RWPE1 (cell line): ENCODE measurements around the gene GRID1.

Experiments used
- CTCF ChIA-PET: fragments of 350-600 bp; sonication (Branson Sonifier 250); formaldehyde crosslinking; extraction: SDS; loops from one replicate; lab custom pipeline; 2021; lab: Yijun Ruan, JAX
- POLR2A ChIA-PET: fragments of 400-600 bp; formaldehyde crosslinking; extraction: SDS; loops from one replicate; lab custom pipeline; 2020; ENCODE audit warnings: antibody characterized with exemption; ENCODE audit not compliant: low non-redundant PET; lab: Yijun Ruan, JAX
- DNase-seq: peaks from one replicate; pipeline ENCODE4 v3.0.0; 2012; ENCODE audit warnings: low spot score
- H3K27ac ChIP-seq: fragments of 450-650 bp; 2 replicates; pipeline ENCODE4 v1.5.1; 2017
- TF ChIP-seq, protein P1 (sequence below): fragments of 450-650 bp; conservative IDR thresholded peaks from 2 replicates; pipeline ENCODE4 v1.5.1; 2017; ENCODE audit warnings: low read depth, mild to moderate bottlenecking

Gene GRID1

GRCh38 chr10:86300399-86300925, 66.1 kb downstream of the GRID1 start:
- TF ChIP-seq, protein P1, sequence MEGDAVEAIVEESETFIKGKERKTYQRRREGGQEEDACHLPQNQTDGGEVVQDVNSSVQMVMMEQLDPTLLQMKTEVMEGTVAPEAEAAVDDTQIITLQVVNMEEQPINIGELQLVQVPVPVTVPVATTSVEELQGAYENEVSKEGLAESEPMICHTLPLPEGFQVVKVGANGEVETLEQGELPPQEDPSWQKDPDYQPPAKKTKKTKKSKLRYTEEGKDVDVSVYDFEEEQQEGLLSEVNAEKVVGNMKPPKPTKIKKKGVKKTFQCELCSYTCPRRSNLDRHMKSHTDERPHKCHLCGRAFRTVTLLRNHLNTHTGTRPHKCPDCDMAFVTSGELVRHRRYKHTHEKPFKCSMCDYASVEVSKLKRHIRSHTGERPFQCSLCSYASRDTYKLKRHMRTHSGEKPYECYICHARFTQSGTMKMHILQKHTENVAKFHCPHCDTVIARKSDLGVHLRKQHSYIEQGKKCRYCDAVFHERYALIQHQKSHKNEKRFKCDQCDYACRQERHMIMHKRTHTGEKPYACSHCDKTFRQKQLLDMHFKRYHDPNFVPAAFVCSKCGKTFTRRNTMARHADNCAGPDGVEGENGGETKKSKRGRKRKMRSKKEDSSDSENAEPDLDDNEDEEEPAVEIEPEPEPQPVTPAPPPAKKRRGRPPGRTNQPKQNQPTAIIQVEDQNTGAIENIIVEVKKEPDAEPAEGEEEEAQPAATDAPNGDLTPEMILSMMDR, result no peak
- POLR2A ChIA-PET, result no interaction called here
- CTCF ChIA-PET, result interaction anchor here (0.6 kb wide), 1 partner anchor 399 kb away, joined by 3 read pairs; no protein-coding TSS in a partner anchor

DNA sequence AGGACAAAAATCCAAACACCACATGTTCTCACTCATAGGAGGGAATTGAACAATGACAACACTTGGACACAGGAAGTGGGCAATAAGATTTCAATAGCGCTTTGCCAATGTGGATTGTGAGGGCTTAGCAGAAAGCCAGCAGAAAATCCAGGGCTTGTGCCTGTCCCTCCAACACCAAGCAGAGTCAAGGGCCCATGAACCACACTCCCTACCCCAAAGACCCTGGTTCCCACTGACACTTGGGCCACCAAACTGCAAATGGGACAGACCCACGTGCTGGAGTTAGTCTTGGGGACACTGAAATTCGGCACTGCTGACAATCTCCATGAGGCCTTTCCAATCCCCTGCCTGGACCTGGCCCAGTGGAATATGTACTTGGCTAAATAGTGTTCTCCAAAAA, 67.0 kb downstream of the GRID1 start:
- TF ChIP-seq, protein P1, result no peak
- DNase-seq, result no peak

More at GRCh38 chr10:86300399-86300925, 66.1 kb downstream of the GRID1 start:
- no peak overlapping the region for H3K27ac ChIP-seq
- DNase-seq, result no peak

DNA sequence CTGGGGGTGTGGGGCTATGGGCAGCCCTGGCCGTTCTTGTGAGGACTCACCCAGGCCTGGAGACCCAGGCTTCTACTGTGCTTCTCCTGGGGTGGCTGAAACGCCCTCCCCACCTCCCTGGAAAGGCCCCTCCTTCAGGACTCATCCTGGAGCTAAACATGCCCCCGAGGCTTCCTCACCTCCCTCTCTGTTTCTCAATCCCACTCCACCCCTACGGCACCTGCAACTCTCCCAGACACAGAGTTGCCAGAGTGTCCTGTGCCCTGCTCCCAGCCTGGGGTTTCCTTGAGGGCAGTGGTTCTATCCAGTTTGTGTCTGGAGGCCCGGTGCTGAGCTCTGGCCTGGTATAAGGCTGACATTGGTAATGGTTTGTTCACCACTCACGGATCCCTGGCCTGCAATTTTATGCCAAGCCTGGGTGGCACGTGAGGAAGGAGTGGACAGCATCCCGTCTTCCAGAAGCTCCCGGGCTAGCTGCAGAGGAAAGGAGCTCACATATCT, 68.0 kb downstream of the GRID1 start:
- ChIA-PET CTCF (interaction anchor here (0.5 to 0.6 kb wide), 4 partner anchors 22 to 674 kb away, joined by 3 to 5 read pairs (median 4); no protein-coding TSS in a partner anchor), POLR2A (interaction anchor here (0.6 kb wide), 1 partner anchor 131 kb away, joined by 5 read pairs; no protein-coding TSS in a partner anchor)
- DNase-seq, result no peak
- TF ChIP-seq, protein P1, result no peak
- H3K27ac ChIP-seq, result no peak overlapping the region

More for the DNA sequence above, 67.0 kb downstream of the GRID1 start:
- ChIA-PET POLR2A (no interaction called here), CTCF (no interaction called here)
- H3K27ac ChIP-seq, result no peak overlapping the region

DNA sequence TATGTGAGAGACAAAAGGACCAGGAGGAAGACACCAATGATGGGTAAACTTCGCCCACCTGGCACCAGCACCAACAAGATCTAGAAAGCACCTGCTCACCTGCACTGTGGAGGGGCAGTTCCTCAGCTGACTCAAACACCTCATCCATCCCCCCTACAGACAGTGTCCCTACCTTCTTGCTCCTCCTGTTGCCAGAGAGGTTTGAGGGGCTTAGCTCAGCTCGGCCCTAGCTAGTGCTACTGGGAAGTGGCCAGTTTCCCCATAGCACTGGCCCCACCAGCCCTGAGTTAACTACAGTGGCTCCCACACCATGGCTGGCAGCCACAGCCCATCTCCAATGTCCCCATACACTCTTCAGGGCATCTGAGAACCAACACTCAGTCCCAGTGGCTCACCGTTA, 70.8 kb downstream of the GRID1 start:
- H3K27ac ChIP-seq, result no peak overlapping the region
- ChIA-PET POLR2A (no interaction called here), CTCF (no interaction called here)
- TF ChIP-seq, protein P1, result no peak
- no peak for DNase-seq

GRCh38 chr10:86295351-86295750, 71.2 kb downstream of the GRID1 start:
- TF ChIP-seq, protein P1, result no peak
- no peak for DNase-seq
- CTCF ChIA-PET, result interaction anchor here (0.6 kb wide), 1 partner anchor 147 kb away, joined by 3 read pairs; no protein-coding TSS in a partner anchor
- POLR2A ChIA-PET, result no interaction called here
- H3K27ac ChIP-seq, result no peak overlapping the region

- CTCF ChIA-PET, result interaction anchor here (0.6 kb wide), 2 partner anchors 146 to 285 kb away, joined by 3 read pairs; no protein-coding TSS in a partner anchor
- TF ChIP-seq, protein P1, result no peak
Observed at GRCh38 chr10:86294346-86295265, 72.0 kb downstream of the GRID1 start.

More at GRCh38 chr10:86294346-86295265, 72.0 kb downstream of the GRID1 start:
- H3K27ac ChIP-seq, result no peak overlapping the region
- DNase-seq, result no peak
- POLR2A ChIA-PET, result no interaction called here
